Retinal pigment epithelial cell (primary cell): ENCODE results near the gene TNFRSF13B.
"Not testable (repeated sequence)": the region's sequence is repeated elsewhere in the genome, so short reads cannot be mapped to it uniquely, and the experiment has no call there.

ENCODE experiments used
- DNase-seq: peaks from one replicate; pipeline ENCODE4 v3.0.0-alpha.2; 2010; ENCODE audit warnings: low read depth
- H3K4me3 ChIP-seq: 2 replicates; pipeline ENCODE4 v1.5.1; 2011; ENCODE audit warnings: mild to moderate bottlenecking, low read length, control low read depth, moderate library complexity
- TF ChIP-seq, protein P1 (sequence below): conservative IDR thresholded peaks from 2 replicates; pipeline ENCODE4 v1.5.1; 2011; ENCODE audit warnings: low read depth, low read length, control low read depth, inconsistent platforms

Gene TNFRSF13B

GRCh38 chr17:17004251-17004996 is 32.5 kb upstream of the TNFRSF13B start:
- no peak for DNase-seq
- TF ChIP-seq, protein P1, sequence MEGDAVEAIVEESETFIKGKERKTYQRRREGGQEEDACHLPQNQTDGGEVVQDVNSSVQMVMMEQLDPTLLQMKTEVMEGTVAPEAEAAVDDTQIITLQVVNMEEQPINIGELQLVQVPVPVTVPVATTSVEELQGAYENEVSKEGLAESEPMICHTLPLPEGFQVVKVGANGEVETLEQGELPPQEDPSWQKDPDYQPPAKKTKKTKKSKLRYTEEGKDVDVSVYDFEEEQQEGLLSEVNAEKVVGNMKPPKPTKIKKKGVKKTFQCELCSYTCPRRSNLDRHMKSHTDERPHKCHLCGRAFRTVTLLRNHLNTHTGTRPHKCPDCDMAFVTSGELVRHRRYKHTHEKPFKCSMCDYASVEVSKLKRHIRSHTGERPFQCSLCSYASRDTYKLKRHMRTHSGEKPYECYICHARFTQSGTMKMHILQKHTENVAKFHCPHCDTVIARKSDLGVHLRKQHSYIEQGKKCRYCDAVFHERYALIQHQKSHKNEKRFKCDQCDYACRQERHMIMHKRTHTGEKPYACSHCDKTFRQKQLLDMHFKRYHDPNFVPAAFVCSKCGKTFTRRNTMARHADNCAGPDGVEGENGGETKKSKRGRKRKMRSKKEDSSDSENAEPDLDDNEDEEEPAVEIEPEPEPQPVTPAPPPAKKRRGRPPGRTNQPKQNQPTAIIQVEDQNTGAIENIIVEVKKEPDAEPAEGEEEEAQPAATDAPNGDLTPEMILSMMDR: no peak
- no peak overlapping the region for H3K4me3 ChIP-seq

DNA sequence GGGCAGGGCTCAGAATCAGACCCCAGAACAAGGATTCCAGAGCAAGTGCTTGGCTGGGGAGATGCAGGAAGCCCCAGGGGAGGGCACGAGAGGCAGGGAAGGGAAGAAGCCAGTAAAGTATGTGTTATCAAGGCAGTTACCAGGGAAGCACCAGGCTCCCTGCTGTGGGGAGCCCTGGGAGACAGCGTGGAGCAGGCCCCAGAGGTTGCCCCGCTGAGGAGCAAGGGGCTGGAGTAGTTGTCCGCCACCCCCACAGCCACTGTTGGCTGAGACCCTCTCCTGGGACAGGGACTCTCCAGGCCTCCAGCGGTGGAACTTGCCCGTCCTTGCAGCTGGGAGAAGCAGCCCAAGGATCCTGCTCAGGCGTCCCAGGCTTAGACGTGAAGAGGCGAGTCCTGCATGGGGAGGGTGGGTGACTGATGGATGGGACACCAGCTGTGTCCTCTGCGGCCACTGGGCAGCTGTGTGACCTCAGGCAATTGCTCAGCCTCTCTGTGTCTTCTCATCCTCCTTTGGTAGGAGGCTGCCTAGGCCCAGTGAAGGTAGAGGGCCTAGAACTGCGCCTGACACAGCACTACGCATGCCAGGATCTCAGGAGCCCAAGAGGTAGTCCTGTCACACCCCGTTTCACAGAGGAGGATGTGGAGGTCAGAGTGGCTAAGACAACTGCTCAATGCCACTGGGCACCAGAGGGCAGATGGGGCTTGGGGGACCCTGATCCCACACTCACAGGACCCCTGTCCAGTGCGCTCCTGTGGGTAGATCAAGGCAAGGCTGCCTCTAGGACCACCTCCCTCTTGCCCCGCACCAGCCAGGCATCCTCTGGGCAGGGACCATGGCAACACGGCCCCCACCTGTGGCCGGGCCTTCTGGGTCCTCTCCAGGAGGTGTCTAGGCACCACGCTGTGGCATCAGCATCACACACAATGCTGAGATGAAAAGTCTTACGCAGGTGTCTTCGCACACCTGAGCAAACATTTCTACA is 31.1 kb upstream of the TNFRSF13B start:
- not testable (repeated sequence) for H3K4me3 ChIP-seq, DNase-seq

GRCh38 chr17:17001874-17002520 is 30.1 kb upstream of the TNFRSF13B start:
- DNase-seq: no peak
- TF ChIP-seq, protein P1: peak; percentile 95
- no peak overlapping the region for H3K4me3 ChIP-seq

DNA sequence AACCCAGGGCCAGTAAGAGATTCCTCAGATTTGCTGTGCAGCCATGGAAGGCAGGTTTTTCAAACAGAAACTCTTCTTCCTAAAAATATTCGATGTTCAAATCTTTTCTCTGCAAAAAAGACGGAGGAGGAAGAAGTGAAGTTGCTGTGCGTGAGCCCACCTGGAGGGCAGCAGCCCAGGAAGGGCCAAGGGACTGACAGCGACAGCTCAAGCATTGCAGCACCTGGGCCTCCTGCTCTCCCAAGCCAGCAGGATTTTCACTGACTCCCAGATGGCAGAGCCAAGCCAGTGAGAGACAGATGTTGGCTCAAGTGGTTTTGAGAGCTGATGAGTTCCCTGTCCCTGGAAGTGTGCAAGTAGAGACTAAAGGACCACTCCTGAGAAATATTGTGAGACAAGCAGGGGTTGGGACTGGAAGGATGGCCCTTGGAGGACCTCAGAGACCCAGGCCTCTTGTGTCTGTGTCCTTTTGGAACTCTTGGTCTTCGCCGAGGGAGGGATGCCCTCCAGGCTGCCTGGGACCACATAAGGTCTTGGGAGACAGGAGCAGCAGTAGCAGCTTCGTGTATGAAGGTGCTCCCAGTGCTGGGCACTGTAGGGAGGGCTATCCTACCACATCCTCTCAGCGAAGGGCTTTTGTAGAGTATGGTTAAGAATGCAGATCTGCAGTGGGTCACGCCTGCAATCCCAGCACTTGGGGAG is 29.3 kb upstream of the TNFRSF13B start:
- no peak for DNase-seq
- TF ChIP-seq, protein P1: no peak
- H3K4me3 ChIP-seq: no peak overlapping the region

GRCh38 chr17:16999931-17000625 is 28.2 kb upstream of the TNFRSF13B start:
- no peak for DNase-seq
- TF ChIP-seq, protein P1: no peak
- H3K4me3 ChIP-seq: no peak overlapping the region

GRCh38 chr17:16997514-16998429 is 25.9 kb upstream of the TNFRSF13B start:
- H3K4me3 ChIP-seq: no peak overlapping the region
- TF ChIP-seq, protein P1: peak; percentile 82
- no peak for DNase-seq

- H3K4me3 ChIP-seq, DNase-seq: not testable (repeated sequence)
These were observed 24.8 kb upstream of the TNFRSF13B start for GRCh38 chr17:16996726-16997125.
